HFF-Myc (cell line): ENCODE measurements around the gene POC5.

ENCODE experiments used
- DNase-seq: peaks from one replicate; pipeline ENCODE4 v3.0.0-alpha.2; 2011; ENCODE audit warnings: low read depth; ENCODE audit errors: extremely low read depth
- H3K4me3 ChIP-seq: replicated peaks from 2 replicates; pipeline ENCODE4 v1.5.1; 2011; ENCODE audit warnings: low read depth, mild to moderate bottlenecking, control low read depth, low read length
- CTCF ChIP-seq: IDR thresholded peaks from 2 replicates; pipeline ENCODE4 v1.5.1; 2012; ENCODE audit warnings: mild to moderate bottlenecking, low read depth, low read length, control low read depth; ENCODE audit errors: missing control alignments

POC5 gene

GRCh38 chr5:75685141-75685540 is 32.1 kb downstream of the POC5 start:
- DNase-seq: no peak
- no peak for TF ChIP-seq CTCF

GRCh38 chr5:75681125-75681830 is 36.0 kb downstream of the POC5 start:
- peak; percentile 32 for DNase-seq
- H3K4me3 ChIP-seq: no peak overlapping the region
- peak; percentile 35 for TF ChIP-seq CTCF

More at GRCh38 chr5:75685141-75685540, 32.1 kb downstream of the POC5 start:
- H3K4me3 ChIP-seq: no peak overlapping the region

DNA sequence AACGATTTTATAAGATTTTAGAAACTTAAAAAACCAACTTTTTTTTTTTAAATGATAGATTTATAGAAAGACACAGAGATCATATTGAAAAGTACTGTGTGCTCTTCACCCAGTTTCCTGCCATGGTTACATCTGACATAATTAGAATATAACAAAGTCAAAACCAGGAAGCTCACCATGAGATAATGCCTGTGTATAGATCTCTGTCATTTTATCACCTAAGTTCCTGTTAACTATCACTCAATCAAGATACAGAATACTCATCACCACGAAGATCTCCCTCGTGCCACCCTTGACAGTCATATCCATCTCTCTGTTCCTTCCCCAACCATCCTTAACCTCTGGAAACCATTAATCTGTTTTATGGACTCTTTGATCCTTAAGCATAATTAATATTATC is 39.1 kb downstream of the POC5 start:
- H3K4me3 ChIP-seq: no peak overlapping the region
- no peak for TF ChIP-seq CTCF
- no peak for DNase-seq

DNA sequence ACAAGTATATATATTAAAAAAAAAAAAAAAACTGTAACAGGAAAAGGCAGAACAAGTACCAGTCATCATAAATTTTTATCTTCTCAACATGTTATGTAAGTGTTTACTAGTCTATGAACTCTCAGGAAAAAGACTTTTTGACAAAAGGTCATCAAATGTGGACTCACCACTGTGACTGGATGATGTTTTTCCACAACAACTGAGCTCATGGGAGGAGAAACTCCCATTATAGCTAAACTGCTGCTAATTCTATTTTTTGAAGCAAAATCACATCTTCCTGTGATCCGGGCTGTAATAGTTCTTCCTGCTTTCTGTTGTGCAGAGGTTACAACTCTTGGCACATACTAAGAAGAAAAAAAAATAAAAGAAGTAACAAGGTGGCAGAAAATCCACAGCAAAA is 39.6 kb downstream of the POC5 start:
- no peak for DNase-seq
- no peak overlapping the region for H3K4me3 ChIP-seq
- no peak for TF ChIP-seq CTCF

- TF ChIP-seq CTCF: no peak
- no peak for DNase-seq
- H3K4me3 ChIP-seq: no peak overlapping the region
These were observed 41.5 kb downstream of the POC5 start for GRCh38 chr5:75675783-75676182.

DNA sequence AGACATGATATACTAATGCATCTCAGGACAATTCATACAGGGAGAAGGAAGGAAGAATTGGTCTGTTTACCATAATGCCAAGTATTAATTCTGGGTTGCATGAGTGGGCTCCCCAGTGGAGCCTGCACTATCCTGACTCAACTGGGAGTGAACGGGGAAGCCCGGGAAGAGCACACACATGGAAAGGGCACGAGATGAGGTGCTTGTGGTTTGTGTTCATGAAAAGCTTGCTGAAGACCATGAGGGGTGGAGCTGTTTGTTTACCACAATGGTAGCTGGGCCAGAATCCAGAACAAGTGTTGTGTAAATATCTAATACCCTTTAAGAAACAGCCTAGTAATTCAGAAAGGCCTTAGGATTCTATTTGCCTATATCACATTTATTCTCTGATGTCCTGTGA is 44.6 kb downstream of the POC5 start:
- no peak for TF ChIP-seq CTCF
- H3K4me3 ChIP-seq: no peak overlapping the region
- peak; percentile 31 for DNase-seq

GRCh38 chr5:75671506-75671905 is 45.7 kb downstream of the POC5 start:
- no peak for TF ChIP-seq CTCF
- DNase-seq: no peak
- H3K4me3 ChIP-seq: no peak overlapping the region
